K562 (cell line): ENCODE results near the gene DTNB.

Source experiments
- CBFB ChIP-seq: sonication (generic); formaldehyde crosslinking; IDR thresholded peaks from 2 replicates; pipeline ENCODE4 v1.4.0; 2020; ENCODE audit warnings: mild to moderate bottlenecking, missing genetic modification reagents
- CEBPB ChIP-seq: fragments of 450-650 bp; IDR thresholded peaks from 2 replicates; pipeline ENCODE4 v1.6.1; 2016; ENCODE audit warnings: missing genetic modification characterization, missing compliant biosample characterization
- CREM ChIP-seq: IDR thresholded peaks from 2 replicates; pipeline ENCODE4 v1.6.1; 2014; ENCODE audit warnings: antibody characterized with exemption, low read depth
- GABPB1 ChIP-seq: sonication (generic); formaldehyde crosslinking; IDR thresholded peaks from 2 replicates; pipeline ENCODE4 v1.8.0; 2022; ENCODE audit warnings: mild to moderate bottlenecking, missing genetic modification reagents
- POLR2A ChIP-seq: fragments of 450-650 bp; conservative IDR thresholded peaks from 2 replicates; pipeline ENCODE4 v1.6.1; 2016
- SIX5 ChIP-seq, 2 experiments: IDR thresholded peaks; 2 replicates each; pipeline ENCODE4 v1.6.1; 2011; ENCODE audit warnings: low read length in 2 of 2, borderline replicate concordance in 1 of 2, low read depth in 1 of 2, mild to moderate bottlenecking in 1 of 2, moderate library complexity in 1 of 2; ENCODE audit not compliant: insufficient read depth in 1 of 2
- ZNF639 ChIP-seq, 2 experiments: fragments of 200-800 bp in 1 of 2; sonication (Bioruptor generic) in 1 of 2; sonication (generic) in 1 of 2; formaldehyde crosslinking in 1 of 2; IDR thresholded peaks in 1 of 2; conservative IDR thresholded peaks in 1 of 2; 2 replicates each; pipeline versions ENCODE4 v1.5.0 to v1.6.1; 2016 to 2020; ENCODE audit warnings: missing compliant biosample characterization in 1 of 2, missing genetic modification characterization in 1 of 2, missing genetic modification reagents in 1 of 2
- ZNF77 ChIP-seq: fragments of 250-450 bp; sonication (Bioruptor Pico); IDR thresholded peaks from 2 replicates; pipeline ENCODE4 v1.5.0; 2020
- TF ChIP-seq, protein P1 (sequence below): conservative IDR thresholded peaks from 2 replicates; pipeline ENCODE4 v1.6.1; 2011; ENCODE audit warnings: low read depth, mild to moderate bottlenecking, low read length; ENCODE audit not compliant: control insufficient read depth

DNA sequence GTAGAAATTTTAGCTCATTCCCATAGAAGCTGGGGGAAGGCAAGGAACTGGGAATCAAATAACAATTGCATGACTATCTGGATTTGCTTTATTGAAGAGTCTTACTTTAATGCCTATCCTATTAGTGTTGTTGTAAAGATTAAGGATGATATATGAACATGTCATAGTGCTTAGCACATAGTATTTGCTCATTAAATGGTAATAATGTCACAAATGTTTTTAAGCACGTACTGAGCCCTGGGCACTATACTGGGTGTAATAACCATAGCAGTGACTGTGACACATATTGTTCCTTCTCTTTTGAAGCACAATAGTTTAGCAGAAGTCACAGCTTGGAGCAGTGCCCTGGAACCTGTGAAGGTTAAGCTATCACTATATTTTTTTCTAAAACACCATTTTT lies 47.2 kb upstream of the DTNB start:
- TF ChIP-seq CEBPB (tag) (no peak), ZNF77 (no peak), CREM (no peak), ZNF639 (CRISPR knock-in tag; conservative IDR thresholded peaks at IDR 0.05 in 1 of 2, IDR thresholded peaks at IDR 0.05 in 1 of 2) (no peak), CBFB (CRISPR knock-in tag) (no peak), SIX5 (IDR thresholded peaks at IDR 0.05; ENCODE audit: borderline replicate concordance in 1 of 2, insufficient read depth in 1 of 2, low read depth in 1 of 2, low read length in 2 of 2) (no peak), GABPB1 (CRISPR knock-in tag) (no peak), POLR2A (no peak)
- TF ChIP-seq, protein P1, sequence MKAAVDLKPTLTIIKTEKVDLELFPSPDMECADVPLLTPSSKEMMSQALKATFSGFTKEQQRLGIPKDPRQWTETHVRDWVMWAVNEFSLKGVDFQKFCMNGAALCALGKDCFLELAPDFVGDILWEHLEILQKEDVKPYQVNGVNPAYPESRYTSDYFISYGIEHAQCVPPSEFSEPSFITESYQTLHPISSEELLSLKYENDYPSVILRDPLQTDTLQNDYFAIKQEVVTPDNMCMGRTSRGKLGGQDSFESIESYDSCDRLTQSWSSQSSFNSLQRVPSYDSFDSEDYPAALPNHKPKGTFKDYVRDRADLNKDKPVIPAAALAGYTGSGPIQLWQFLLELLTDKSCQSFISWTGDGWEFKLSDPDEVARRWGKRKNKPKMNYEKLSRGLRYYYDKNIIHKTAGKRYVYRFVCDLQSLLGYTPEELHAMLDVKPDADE: no peak
